Measurements from ENCODE around the gene CPEB4.

GRCh38 chr5:173845321-173845720 lies 42.8 kb upstream of the CPEB4 start:
- no peak for TF ChIP-seq PATZ1 (CRISPR knock-in tag; IDR thresholded peaks at IDR 0.05; ENCODE audit: borderline replicate concordance)
- TF ChIP-seq ZFP30 (CRISPR knock-in tag; IDR thresholded peaks at IDR 0.05): no peak
- TF ChIP-seq ZC3H10 (CRISPR knock-in tag; IDR thresholded peaks at IDR 0.05): no peak
- no peak for TF ChIP-seq ZFP3 (CRISPR knock-in tag; IDR thresholded peaks at IDR 0.05)
- TF ChIP-seq ARNTL (CRISPR knock-in tag; IDR thresholded peaks at IDR 0.05; ENCODE audit: borderline replicate concordance, low read depth): no peak
- no peak for TF ChIP-seq OSR1 (CRISPR knock-in tag; IDR thresholded peaks at IDR 0.05)
- TF ChIP-seq RARB (CRISPR knock-in tag; IDR thresholded peaks at IDR 0.05): no peak

Data from SK-N-SH treated with all-trans-retinoic acid at 6 μM for 48 hours (cell line).